Parathyroid adenoma (tissue), 2 donors: ENCODE results near the gene HAT1.

ENCODE experiments used
- H2AFZ ChIP-seq: fragments of 300-600 bp; sonication (generic); one replicate; pipeline ENCODE4 v1.7.0; 2017; ENCODE audit warnings: antibody characterized with exemption, mild to moderate bottlenecking
- H3K27ac ChIP-seq: fragments of 300-600 bp; sonication (generic); one replicate; pipeline ENCODE4 v1.7.0; 2017
- H3K27me3 ChIP-seq: fragments of 300-600 bp; sonication (generic); one replicate; pipeline ENCODE4 v1.7.0; 2017; ENCODE audit warnings: low read length; ENCODE audit not compliant: control insufficient read depth, insufficient read depth
- H3K36me3 ChIP-seq: fragments of 300-600 bp; sonication (generic); one replicate; pipeline ENCODE4 v1.7.0; 2017; ENCODE audit warnings: low read length; ENCODE audit not compliant: control insufficient read depth, insufficient read depth
- H3K4me1 ChIP-seq: fragments of 300-600 bp; sonication (generic); one replicate; pipeline ENCODE4 v1.7.0; 2017; ENCODE audit warnings: control low read depth
- H3K4me2 ChIP-seq: fragments of 300-600 bp; sonication (generic); one replicate; pipeline ENCODE4 v1.7.0; 2017; ENCODE audit warnings: low read length
- H3K4me3 ChIP-seq: fragments of 300-600 bp; sonication (generic); one replicate; pipeline ENCODE4 v1.7.0; 2017; ENCODE audit warnings: low read depth, low read length
- H3K79me2 ChIP-seq: fragments of 300-600 bp; sonication (generic); one replicate; pipeline ENCODE4 v1.7.0; 2017; ENCODE audit warnings: control low read depth
- H3K9ac ChIP-seq: fragments of 300-600 bp; sonication (generic); one replicate; pipeline ENCODE4 v1.7.0; 2017; ENCODE audit warnings: mild to moderate bottlenecking
- H3K9me3 ChIP-seq: fragments of 300-600 bp; sonication (generic); one replicate; pipeline ENCODE4 v1.7.0; 2017; ENCODE audit warnings: low read length; ENCODE audit not compliant: control insufficient read depth
- TF ChIP-seq, protein P1 (sequence below): fragments of 300-600 bp; sonication (generic); IDR thresholded peaks from one replicate; pipeline ENCODE4 v1.7.0; 2017; ENCODE audit warnings: antibody characterized with exemption, mild to moderate bottlenecking
- donor health status: primary hyperparathyroidism.

The HAT1 gene

DNA sequence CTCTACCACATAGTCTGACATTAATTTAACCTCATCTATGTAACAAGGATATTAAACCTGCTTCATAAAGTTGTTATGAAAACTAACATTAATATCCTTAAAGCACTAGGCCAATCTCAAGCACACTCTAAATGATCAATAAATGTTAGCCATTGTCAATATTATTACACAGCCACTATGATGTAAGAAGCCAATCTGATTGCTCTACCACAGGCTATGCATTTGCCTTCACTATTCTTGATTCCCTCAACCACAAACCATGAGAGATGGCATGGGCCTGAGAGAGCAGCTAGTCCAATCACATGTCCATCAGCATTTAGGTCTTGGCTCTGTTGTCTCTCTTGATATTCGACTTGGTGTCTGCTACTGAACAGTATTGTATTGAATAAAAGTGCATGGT is 32.5 kb upstream of the HAT1 start:
- H3K4me1 ChIP-seq, result peaks cover 3% of the 10 kb centered on the region

DNA sequence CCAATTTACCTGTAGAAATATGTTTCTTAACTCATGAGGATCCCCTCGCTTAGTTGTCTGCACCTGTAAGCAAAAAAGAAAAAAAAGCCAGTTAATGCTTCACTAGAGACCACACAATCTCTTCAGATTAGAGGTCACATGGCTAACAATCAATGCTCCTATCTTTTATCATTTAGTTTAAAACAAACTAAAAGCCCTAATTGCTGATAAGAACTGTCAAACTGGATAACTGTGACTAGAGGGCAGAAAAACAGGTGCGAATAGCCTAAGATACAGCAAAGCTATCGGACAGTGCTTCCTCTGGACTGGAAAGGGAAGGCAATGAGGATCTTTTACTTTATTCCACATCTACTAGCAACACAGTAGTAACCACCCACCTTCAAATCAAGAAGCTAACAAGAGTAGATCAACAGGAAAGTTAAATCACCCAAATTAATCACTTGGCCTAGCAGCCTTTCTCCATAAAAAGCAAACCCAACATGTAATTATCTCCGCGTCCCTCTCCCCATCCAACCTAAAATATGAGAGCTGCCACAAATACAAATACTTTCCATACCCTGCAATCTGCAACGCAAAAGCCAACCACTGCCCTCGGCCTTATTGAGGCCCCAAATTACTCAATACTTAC is 29.0 kb upstream of the HAT1 start:
- no peaks in the 10 kb centered on the region for H3K9me3 ChIP-seq
- peak overlapping the region; percentile 96 for H3K4me3 ChIP-seq
- H3K27ac ChIP-seq, result peak overlapping the region; percentile 91
- TF ChIP-seq, protein P1, sequence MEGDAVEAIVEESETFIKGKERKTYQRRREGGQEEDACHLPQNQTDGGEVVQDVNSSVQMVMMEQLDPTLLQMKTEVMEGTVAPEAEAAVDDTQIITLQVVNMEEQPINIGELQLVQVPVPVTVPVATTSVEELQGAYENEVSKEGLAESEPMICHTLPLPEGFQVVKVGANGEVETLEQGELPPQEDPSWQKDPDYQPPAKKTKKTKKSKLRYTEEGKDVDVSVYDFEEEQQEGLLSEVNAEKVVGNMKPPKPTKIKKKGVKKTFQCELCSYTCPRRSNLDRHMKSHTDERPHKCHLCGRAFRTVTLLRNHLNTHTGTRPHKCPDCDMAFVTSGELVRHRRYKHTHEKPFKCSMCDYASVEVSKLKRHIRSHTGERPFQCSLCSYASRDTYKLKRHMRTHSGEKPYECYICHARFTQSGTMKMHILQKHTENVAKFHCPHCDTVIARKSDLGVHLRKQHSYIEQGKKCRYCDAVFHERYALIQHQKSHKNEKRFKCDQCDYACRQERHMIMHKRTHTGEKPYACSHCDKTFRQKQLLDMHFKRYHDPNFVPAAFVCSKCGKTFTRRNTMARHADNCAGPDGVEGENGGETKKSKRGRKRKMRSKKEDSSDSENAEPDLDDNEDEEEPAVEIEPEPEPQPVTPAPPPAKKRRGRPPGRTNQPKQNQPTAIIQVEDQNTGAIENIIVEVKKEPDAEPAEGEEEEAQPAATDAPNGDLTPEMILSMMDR, result no peak
- H2AFZ ChIP-seq, result peak overlapping the region; percentile 99
- H3K27me3 ChIP-seq, result no peaks in the 10 kb centered on the region
- H3K9ac ChIP-seq, result no peak overlapping the region
- peaks cover 2% of the 10 kb centered on the region for H3K79me2 ChIP-seq
- H3K4me2 ChIP-seq, result peak overlapping the region; percentile 91
- no peaks in the 10 kb centered on the region for H3K36me3 ChIP-seq
- peaks cover 3% of the 10 kb centered on the region for H3K4me1 ChIP-seq

More for the DNA sequence above, 32.5 kb upstream of the HAT1 start:
- Histone ChIP-seq H2AFZ (no peak overlapping the region), H3K9ac (no peak overlapping the region), H3K79me2 (peaks cover 2% of the 10 kb centered on the region), H3K36me3 (no peaks in the 10 kb centered on the region), H3K4me2 (no peak overlapping the region), H3K27me3 (no peaks in the 10 kb centered on the region), H3K4me3 (no peak overlapping the region), H3K9me3 (no peaks in the 10 kb centered on the region), H3K27ac (no peak overlapping the region)
- TF ChIP-seq, protein P1, result no peak

DNA sequence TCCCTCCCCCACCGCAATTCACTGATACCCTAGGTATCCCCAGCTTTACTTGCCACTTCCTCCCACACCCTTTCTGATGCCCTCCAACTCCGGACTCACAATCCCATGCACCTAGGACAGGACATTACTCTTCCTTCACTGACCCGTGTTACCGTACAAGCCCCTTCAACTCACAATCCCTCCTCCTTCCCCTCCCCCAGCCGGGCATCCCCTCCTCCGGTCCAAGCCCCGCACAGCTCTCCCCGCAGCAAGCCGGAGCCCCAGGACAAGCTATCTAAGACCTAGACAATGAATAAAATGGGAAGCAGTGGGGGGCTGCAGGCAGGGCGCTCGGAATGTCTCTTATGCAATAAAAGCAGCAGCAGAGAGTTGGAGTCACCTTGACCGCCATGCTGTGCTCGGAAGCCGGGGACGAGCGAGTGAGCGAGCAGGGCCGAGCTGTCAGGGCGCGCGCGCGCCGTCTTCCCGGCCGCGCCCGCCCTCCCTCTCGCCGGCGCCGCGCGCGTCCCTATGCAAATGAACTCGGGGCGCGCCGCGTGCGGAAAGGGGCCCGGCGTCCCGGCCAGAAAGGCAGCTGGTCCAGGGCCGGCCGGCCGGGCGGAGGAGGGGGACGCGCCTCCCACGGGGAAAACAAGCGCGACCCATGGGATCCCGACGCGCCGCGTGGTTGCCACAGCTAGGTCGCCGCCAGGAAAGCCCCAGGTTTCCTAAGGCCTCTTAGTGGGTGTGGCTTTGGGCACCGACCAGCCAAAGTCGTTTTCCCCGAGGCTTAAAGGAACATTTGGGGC is 28.2 kb upstream of the HAT1 start, which contains the start of gene SLC25A12:
SLC25A12 (minus strand) TSS at position 421 of the 788 bp plus-strand sequence; CDS start at position 391, 30 bp downstream.
- H3K4me2 ChIP-seq, result peak within 1 kb of the TSS; percentile 91
- no peaks in the 10 kb centered on the region for H3K9me3 ChIP-seq
- no peaks in the 10 kb centered on the region for H3K36me3 ChIP-seq
- peak within 1 kb of the TSS; percentile 99 for H2AFZ ChIP-seq
- H3K9ac ChIP-seq, result peak within 1 kb of the TSS; percentile 64
- peak within 1 kb of the TSS; percentile 96 for H3K4me3 ChIP-seq
- peak within 1 kb of the TSS; percentile 91 for H3K27ac ChIP-seq
- peaks cover 2% of the 10 kb centered on the region for H3K79me2 ChIP-seq
- H3K27me3 ChIP-seq, result no peaks in the 10 kb centered on the region
- TF ChIP-seq, protein P1, result no peak
- H3K4me1 ChIP-seq, result peaks cover 3% of the 10 kb centered on the region

DNA sequence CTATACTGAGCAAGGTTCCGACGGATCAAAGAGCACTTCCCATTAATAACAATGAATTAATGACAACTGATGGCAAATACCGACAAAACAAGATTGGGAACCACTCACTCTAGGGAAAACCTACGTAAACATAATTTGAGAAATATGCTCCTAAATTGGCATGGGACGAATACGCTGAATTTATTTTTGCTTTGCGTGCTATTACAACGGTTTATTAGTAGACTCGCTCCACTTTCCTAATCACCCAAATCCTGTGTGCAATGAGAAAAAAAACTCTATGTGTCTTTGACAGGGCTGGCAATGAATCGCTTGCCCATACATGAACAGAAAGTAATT is 27.7 kb upstream of the HAT1 start:
- Histone ChIP-seq H3K9me3 (no peaks in the 10 kb centered on the region), H3K27ac (peak overlapping the region; percentile 91), H3K4me2 (peak overlapping the region; percentile 91), H3K9ac (peak overlapping the region; percentile 64), H3K4me1 (peaks cover 3% of the 10 kb centered on the region), H3K79me2 (peaks cover 2% of the 10 kb centered on the region), H3K36me3 (no peaks in the 10 kb centered on the region), H2AFZ (peak overlapping the region; percentile 99), H3K27me3 (no peaks in the 10 kb centered on the region), H3K4me3 (peak overlapping the region; percentile 96)
- TF ChIP-seq, protein P1, result no peak
